Fibroblast of skin of right biceps (primary cell): ENCODE results near the gene ING4.
"Not testable (repeated sequence)": the region's sequence is repeated elsewhere in the genome, so short reads cannot be mapped to it uniquely, and the experiment has no call there.

Source experiments
- DNase-seq: peaks from one replicate; pipeline ENCODE4 v3.0.0-alpha.2; 2013

The ING4 gene

GRCh38 chr12:6662906-6663742, at the start of gene ING4:
Gene ING4, minus strand, starts transcription at chr12:6663119. Its CDS starts 18 bp downstream, at chr12:6663101.
- peak; percentile 100 for DNase-seq

- DNase-seq = no peak
These were observed 46.1 kb upstream of the ING4 start for GRCh38 chr12:6708960-6709394.

DNA sequence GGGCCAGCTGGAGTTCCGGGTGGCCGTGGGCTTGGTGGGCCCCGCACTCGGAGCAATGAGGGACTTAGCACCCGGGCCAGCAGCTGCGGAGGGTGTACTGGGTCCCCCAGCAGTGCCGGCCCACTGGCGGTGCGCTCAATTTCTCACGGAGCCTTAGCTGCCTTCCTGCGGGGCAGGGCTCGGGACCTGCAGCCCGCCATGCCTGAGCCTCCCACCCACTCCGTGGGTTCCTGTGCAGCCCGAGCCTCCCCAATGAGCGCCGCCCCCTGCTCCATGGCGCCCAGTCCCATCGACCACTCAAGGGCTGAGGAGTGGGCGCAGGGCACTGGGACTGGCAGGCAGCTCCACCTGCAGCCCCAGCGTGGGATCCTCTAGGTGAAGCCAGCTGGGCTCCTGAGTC, 45.4 kb upstream of the ING4 start:
- DNase-seq = not testable (repeated sequence)

- DNase-seq = no peak
These were observed 40.7 kb upstream of the ING4 start for GRCh38 chr12:6703631-6704030.

- no peak for DNase-seq
These were observed 38.3 kb upstream of the ING4 start for GRCh38 chr12:6701078-6701768.

DNA sequence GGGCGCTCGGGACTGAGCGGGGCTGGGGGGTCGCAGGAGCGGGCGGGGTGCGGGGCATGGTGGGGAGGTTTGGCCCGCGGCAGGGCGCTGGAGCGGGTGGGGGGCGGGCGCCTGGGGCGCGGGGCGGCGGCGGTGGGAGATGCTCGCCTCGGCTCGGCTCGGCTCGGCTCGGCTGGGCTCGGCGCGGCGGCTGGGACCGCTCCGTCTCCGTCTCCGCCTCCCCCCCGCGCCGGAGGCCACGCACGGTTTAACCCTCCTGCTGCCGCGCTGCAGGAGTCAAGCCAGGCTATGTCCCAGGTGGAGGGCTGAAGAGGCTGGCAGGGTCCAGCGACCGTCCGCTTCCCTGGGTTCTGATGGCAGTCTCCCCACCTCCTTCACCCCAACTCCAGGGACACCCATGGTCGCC, 37.7 kb upstream of the ING4 start, which contains the start of gene PIANP:
PIANP (minus strand) TSS at position 170 of the 406 bp plus-strand sequence. CDS start 2,754 bp downstream, outside the sequence.
- peak; percentile 52 for DNase-seq

DNA sequence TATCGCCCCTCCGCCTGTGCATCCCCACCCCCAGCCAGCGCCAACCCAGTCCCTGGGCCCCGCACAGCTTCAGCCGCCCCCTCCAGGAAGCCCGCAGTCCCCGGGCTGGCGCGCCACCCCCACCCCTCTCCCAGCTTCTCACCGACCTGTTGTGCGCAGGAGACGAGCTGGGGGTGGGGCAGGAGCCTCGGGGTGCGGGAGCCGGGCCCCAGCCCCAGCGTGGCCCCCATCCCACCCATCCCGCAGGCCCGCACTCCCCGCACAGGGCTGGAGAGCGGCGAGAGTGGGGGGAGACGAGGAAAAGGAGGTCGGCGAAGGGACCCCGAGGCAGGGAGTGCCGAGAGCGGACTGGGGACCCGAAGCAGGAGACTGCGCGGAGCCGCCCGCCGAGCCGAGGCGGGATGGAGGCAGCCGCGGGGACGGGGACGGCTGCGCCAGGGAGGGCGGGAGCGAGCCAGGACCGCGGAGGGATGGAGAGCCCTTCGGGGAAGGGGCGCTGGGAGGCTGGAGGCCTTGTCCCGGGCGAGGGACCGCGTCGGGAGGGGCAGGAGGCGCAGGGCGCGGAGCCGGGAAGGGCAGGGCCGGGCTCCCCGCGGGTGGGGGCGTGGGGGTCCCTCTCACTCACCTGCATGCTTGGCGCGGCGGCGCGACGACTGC, 37.2 kb upstream of the ING4 start:
- no peak for DNase-seq

DNA sequence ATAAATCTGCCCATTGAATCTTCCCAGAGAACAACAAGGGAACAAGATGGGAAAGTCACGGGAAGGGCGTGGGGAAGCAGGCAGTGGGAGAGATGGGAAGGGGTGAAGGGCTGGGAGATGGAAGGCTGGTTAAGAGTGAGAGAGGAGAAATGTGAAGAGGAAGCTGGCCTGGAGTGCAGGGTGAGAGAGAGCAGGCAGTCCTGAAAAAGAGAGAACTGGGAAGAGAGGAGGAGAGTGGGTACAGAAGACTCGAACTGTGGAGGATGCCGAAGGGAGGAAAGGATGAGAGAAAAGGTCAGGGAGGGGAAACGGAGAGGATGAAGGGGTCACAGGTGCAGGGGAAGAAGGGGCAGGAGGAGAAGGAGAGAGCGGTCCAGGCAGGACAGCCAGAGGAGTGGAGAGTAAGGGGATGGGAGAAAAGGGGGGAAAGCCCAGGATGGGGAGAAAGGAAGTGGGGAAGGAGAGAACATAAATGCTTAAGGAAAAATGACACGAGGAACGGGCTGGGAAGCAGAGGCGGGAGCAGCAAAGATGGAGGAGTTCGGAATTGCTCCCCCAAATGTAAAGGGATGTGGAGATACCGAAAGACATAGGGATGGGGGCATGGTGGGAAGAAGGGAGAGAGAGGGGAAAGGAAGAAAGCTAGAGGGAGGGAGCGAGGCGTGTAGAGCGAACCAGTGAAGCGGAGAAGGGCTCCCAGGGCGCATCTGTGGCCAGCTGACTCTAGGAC, 36.5 kb upstream of the ING4 start:
- no peak for DNase-seq

GRCh38 chr12:6698352-6699046, 35.6 kb upstream of the ING4 start:
- DNase-seq = no peak

DNA sequence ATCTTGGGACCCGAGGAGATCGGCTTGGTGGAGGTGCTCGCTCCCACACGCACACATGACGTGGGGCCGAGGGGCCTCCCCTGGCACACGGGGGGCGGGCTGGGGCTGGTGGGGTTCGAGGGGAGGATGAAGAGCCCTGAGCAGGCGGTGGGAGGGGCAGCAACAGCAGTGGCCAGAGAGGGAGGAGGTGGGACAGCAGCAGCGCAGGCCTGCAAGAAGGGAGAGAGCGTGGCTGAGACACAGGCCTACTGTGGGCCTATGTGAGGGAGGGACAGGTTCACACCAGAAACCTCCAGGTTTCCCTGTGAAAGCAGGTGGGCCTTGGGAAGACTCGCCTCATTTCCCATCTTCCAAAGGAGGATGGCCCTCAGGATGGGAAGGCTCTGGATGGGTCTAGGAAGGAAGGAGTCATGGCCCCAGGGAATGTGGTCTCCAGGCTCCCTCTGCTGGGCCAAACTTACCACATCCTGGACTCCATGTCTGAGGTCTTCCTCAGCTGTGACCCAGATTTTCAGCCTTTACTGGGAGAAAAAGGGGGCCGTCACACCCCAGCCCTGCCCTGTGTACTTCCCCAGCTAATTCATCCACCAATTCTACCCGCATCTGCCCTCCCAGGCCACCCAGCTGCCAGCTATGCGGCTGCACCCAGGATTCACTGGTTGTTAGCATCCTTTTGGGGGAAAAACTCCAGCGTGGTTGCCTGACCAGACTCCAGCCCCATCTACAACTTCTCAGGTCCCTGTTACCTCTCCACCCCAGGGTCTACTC, 34.8 kb upstream of the ING4 start:
- peak; percentile 70 for DNase-seq

- no peak for DNase-seq
These were observed 34.0 kb upstream of the ING4 start for GRCh38 chr12:6696690-6697583.

GRCh38 chr12:6695313-6696045, 32.6 kb upstream of the ING4 start:
- no peak for DNase-seq

- DNase-seq = no peak
These were observed 31.8 kb upstream of the ING4 start for GRCh38 chr12:6694701-6695100.

GRCh38 chr12:6693832-6694355, 31.0 kb upstream of the ING4 start:
- no peak for DNase-seq

GRCh38 chr12:6692888-6693287, 30.0 kb upstream of the ING4 start:
- no peak for DNase-seq

DNA sequence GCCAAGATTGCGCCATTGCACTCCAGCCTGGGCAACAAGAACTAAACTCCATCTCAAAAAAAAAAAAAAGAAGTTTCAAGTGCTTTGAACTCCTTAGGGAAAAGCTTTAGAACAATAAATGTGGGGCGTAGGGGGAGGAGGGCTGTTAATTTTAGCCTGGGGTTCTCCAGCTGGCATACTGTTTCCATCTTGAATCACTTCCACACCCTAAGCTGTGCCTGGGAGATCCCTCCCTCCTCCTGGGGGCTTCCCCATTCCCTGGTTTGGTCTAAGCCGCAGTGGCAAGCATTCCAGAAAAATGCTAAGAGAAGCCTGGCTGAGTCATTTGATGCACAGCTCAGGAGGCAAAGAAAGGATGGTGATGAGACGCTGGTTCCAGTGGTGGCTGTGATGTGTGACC, 28.6 kb upstream of the ING4 start:
- peak; percentile 73 for DNase-seq

DNA sequence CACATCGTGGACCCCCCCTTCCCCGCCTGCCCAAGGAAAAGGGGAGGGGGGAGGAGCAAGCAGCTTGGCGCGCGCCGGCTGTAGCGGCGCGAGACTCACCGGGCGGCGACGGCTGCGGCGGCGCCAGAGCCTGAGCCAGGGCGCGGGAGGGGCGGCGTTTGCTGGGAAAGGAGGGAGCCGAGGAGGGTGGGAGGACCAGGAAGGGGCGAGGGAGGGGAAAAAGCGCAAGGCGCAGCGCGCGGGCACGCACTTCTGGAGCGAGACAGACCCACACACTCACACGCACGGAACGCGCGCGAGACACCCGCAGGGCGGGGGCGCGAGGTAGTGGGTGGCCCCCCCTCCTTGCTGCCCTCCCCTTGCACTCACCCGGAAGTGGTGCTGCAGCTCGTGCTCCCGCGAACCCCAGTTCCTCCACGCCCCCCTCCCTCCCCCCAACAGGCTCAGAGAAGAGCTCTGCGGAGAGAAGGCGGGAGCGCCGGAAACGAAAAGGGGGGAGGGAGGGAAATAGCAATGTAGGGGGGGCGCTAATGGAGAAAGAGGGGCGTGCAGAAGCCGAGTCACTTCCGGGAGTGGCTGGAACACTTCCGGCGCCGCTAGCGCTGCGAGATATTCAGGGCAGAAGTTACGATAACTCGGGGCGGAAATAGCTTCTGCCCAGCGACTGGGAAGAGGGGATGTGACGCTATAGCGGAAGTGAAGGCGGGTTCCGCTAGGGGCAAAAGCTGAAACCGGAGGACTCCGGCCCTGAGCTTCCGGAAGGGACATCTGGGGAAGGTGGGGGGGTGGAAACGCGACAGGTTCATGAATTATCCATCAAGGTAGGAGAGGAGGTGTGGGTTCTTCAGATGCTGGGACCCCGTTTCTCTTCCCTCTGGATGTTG, 26.3 kb upstream of the ING4 start, which contains the start of gene ZNF384:
ZNF384 (minus strand) TSS at position 377 of the 884 bp plus-strand sequence. CDS start 9,855 bp downstream, outside the sequence.
- peak; percentile 100 for DNase-seq

- peak; percentile 40 for DNase-seq
These were observed 25.7 kb upstream of the ING4 start for GRCh38 chr12:6688543-6688998.
